Measurements from ENCODE around the gene CEP95.
"Not testable (repeated sequence)": the region's sequence is repeated elsewhere in the genome, so short reads cannot be mapped to it uniquely, and the experiment has no call there.

The CEP95 gene

GRCh38 chr17:64577025-64577424 is 70.2 kb downstream of the CEP95 start:
- not testable (repeated sequence) for DNase-seq

GRCh38 chr17:64579917-64580316 is 73.1 kb downstream of the CEP95 start:
- DNase-seq, result no peak

GRCh38 chr17:64580384-64581315 is 73.9 kb downstream of the CEP95 start:
- DNase-seq, result no peak

- no peak for DNase-seq
These were observed 76.3 kb downstream of the CEP95 start for GRCh38 chr17:64583038-64583437.

GRCh38 chr17:64585146-64585545 is 78.4 kb downstream of the CEP95 start:
- DNase-seq, result no peak

All from stimulated activated CD4-positive, alpha-beta T cell treated with anti-CD3 and anti-CD28 coated beads, Interleukin-4, amount 100 ng/mL, for 4 hours (primary cell).